ENCODE measurements around the gene CBX4. TPM values are rescaled to one million over a fixed set of nuclear protein-coding genes. Genes with fewer than 3 reads are reported as not detected.
A peak's percentile ranks its signal among the peaks of the same experiment; 100 is the strongest.

Gene CBX4
- total RNA-seq, 1 donor from 2014 or later, result 16.9 TPM

DNA sequence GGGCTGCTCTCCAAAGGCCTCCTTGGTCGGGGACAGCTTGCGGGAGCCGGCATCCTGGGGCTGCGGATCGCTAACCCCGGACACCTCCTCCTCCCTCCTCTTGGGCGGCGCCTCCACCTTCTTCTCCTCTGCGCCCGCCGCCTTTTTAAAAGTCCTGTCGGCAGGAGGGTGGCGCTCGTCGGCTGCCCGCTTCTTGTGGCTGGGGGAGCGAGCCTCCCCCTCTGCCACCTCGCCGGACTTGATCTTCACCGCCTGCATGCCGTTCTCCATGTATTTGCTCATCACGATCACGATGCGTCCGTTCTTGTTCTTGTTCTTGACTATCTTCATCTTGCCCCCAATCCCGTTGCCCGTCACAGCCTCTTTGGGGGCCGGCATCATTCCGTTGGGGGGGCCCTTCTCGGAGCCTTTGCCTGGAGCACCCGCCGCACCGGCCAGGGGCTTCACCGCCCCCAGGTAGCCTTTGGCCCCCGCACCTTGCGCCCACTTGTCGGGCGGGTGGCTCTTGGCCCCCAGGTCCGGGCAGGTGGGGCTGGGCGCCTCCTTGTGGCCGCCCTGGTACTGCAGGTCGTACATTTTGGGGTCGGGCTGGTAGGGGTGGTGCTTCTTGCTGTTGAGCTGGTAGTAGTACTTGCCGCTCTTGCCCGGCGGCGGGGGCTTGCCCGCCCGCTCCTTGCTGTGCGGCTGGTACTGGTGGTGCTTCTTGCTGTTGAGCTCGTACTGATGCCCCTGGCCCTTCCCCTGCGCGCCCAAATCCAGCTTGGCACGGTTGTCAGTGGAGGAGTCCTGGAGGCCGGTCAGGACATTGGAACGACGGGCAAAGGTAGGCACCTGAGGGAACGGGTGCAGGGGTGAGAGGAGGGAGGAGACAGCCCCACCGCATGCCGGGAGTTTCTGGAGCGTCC, 4.4 kb downstream of the CBX4 start:
- Histone ChIP-seq H2AFZ (ENCODE audit: low read depth, low read length) (no peak overlapping the region), H3K4me3 (ENCODE audit: insufficient read depth, low read depth, low read length) (no peak overlapping the region), H3K27ac (ENCODE audit: low read depth, low read length) (no peak overlapping the region), H3K36me3 (ENCODE audit: insufficient read depth, low read length) (no peaks in the 10 kb centered on the region), H3K4me1 (ENCODE audit: insufficient read depth, low read length) (peaks cover 37% of the 10 kb centered on the region), H3K4me2 (ENCODE audit: low read length) (no peak overlapping the region), H3K9ac (ENCODE audit: low read length) (no peak overlapping the region), H3K79me2 (ENCODE audit: insufficient read depth, low read length) (peaks cover 33% of the 10 kb centered on the region), H3K27me3 (ENCODE audit: insufficient read depth, low read length) (no peaks in the 10 kb centered on the region), H4K20me1 (ENCODE audit: insufficient read depth, low read length) (peaks cover 55% of the 10 kb centered on the region), H3K9me3 (ENCODE audit: insufficient read depth, low read depth, low read length) (no peaks in the 10 kb centered on the region)
- H3K4me3 Mint-ChIP-seq (ENCODE audit: unreplicated experiment), result no peak overlapping the region
- H3K27ac Mint-ChIP-seq (ENCODE audit: unreplicated experiment), result peak overlapping the region; percentile 77
- peaks cover 4% of the 10 kb centered on the region for H3K9me3 Mint-ChIP-seq (ENCODE audit: unreplicated experiment)
- peaks cover 11% of the 10 kb centered on the region for H3K27me3 Mint-ChIP-seq (ENCODE audit: low read depth, unreplicated experiment)
- peaks cover 8% of the 10 kb centered on the region for H3K36me3 Mint-ChIP-seq (ENCODE audit: low read depth, unreplicated experiment)
- FAIRE-seq, result no peak
- TF ChIP-seq, protein P1, sequence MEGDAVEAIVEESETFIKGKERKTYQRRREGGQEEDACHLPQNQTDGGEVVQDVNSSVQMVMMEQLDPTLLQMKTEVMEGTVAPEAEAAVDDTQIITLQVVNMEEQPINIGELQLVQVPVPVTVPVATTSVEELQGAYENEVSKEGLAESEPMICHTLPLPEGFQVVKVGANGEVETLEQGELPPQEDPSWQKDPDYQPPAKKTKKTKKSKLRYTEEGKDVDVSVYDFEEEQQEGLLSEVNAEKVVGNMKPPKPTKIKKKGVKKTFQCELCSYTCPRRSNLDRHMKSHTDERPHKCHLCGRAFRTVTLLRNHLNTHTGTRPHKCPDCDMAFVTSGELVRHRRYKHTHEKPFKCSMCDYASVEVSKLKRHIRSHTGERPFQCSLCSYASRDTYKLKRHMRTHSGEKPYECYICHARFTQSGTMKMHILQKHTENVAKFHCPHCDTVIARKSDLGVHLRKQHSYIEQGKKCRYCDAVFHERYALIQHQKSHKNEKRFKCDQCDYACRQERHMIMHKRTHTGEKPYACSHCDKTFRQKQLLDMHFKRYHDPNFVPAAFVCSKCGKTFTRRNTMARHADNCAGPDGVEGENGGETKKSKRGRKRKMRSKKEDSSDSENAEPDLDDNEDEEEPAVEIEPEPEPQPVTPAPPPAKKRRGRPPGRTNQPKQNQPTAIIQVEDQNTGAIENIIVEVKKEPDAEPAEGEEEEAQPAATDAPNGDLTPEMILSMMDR (IDR thresholded peaks at IDR 0.05; ENCODE audit: insufficient read depth, low read depth, low read length), result peak; percentile 38
- TF ChIP-seq EZH2 (IDR thresholded peaks at IDR 0.05; ENCODE audit: insufficient read depth, low read length), result no peak
- DNase-seq (ENCODE audit: low read depth), result no peak
- peaks cover 7% of the 10 kb centered on the region for H3K4me1 Mint-ChIP-seq (ENCODE audit: low read depth, unreplicated experiment)

GRCh38 chr17:79833744-79834564, 5.3 kb downstream of the CBX4 start:
- Histone ChIP-seq H3K9me3 (ENCODE audit: insufficient read depth, low read depth, low read length) (no peaks in the 10 kb centered on the region), H3K27ac (ENCODE audit: low read depth, low read length) (no peak overlapping the region), H3K9ac (ENCODE audit: low read length) (no peak overlapping the region), H3K4me2 (ENCODE audit: low read length) (no peak overlapping the region), H2AFZ (ENCODE audit: low read depth, low read length) (no peak overlapping the region), H3K36me3 (ENCODE audit: insufficient read depth, low read length) (no peaks in the 10 kb centered on the region), H4K20me1 (ENCODE audit: insufficient read depth, low read length) (peaks cover 55% of the 10 kb centered on the region), H3K27me3 (ENCODE audit: insufficient read depth, low read length) (no peaks in the 10 kb centered on the region), H3K4me3 (ENCODE audit: insufficient read depth, low read depth, low read length) (no peak overlapping the region), H3K79me2 (ENCODE audit: insufficient read depth, low read length) (peaks cover 33% of the 10 kb centered on the region), H3K4me1 (ENCODE audit: insufficient read depth, low read length) (peaks cover 37% of the 10 kb centered on the region)
- DNase-seq (ENCODE audit: low read depth), result no peak
- Mint-ChIP-seq H3K4me1 (ENCODE audit: low read depth, unreplicated experiment) (peaks cover 8% of the 10 kb centered on the region), H3K27ac (ENCODE audit: unreplicated experiment) (no peak overlapping the region), H3K4me3 (ENCODE audit: unreplicated experiment) (no peak overlapping the region), H3K36me3 (ENCODE audit: low read depth, unreplicated experiment) (peaks cover 8% of the 10 kb centered on the region), H3K9me3 (ENCODE audit: unreplicated experiment) (peaks cover 4% of the 10 kb centered on the region), H3K27me3 (ENCODE audit: low read depth, unreplicated experiment) (peaks cover 16% of the 10 kb centered on the region)
- no peak for FAIRE-seq
- TF ChIP-seq, protein P1 (IDR thresholded peaks at IDR 0.05; ENCODE audit: insufficient read depth, low read depth, low read length), result no peak
- no peak for TF ChIP-seq EZH2 (IDR thresholded peaks at IDR 0.05; ENCODE audit: insufficient read depth, low read length)
